Left forelimb (tissue), 1 donor: ENCODE measurements around the gene WNT8A.
A peak's percentile ranks its signal among the peaks of the same experiment; 100 is the strongest.

Source experiments
- DNase-seq: peaks from one replicate; pipeline ENCODE4 v3.0.0-alpha.2; 2018; ENCODE audit warnings: low spot score

WNT8A gene

DNA sequence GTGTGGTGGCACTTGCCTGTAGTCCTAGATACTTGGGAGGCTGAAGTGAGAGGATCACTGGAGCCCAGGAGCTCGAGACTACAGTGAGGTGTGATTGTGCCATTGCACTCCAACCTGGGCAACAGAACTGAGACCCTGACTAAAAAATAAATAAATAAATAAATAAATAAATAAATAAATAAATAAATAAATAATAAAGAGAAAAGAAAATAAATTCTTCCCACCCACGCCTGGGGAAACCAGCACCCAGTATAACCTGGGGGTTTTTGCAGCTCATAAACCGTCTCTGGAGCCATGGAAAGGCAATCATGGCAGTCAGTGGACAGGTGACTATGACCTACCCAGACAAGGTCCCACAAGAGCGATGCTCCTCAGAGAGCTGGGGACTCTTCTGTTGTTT is 7.9 kb downstream of the WNT8A start:
- no peak for DNase-seq

DNA sequence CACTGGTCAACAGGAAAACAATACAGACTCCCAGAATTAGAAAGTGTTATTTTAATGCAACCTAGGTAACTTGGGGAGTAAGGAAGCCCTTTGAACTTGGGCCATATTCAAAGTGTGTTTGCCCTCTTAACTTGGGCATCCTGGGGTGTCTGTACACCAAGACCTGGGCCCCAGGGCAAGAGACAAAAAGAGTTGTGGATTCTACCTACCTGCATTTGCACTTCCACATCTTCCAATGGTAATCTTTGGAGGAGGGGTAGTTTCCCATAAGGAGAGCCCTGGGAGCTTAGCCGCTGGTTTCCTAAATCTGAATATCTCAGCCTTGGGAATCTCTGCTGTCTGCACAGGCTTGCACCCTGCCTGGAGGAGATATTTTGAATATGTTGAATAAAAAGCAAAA is 8.5 kb downstream of the WNT8A start:
- no peak for DNase-seq

- DNase-seq = no peak
These were observed 9.2 kb downstream of the WNT8A start for GRCh38 chr5:138093036-138093435.

DNA sequence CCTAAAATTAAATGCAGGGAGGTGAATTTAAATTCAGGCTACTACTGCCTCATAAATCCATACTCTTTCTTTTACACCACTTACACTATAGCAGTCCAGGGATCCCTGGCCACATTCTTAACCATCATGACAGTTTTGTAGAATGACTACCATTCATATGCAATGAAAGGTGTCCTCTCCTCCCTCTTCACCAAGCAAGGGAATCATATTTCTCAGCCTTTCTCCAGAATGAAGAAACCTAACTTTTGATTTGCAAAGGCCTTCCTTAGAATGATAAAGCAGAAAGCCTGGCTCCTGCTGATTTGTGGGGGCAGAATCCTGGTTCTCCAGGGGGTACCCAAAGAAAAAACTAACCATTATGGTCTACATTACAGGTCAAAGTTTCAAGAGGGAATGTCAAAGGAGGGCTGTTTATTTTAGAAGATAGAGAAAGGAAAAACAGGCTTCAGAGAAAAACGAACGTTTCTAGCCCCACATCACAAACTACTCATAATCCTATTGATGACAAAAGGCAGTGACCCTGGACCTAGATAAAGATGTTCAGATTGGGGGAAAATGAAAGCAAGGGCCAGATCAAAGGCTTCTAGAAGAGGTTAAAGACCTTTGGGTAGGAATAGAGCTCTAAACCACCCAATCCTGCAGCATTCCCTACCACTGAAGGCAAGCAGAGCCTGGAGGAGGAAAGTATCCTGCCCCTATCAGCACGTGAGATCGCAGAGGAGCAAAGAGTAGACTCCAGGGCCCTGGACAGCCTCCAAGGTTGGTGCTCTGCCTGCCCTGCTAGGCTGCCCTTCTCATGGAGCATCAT is 11.5 kb downstream of the WNT8A start:
- DNase-seq = no peak

DNA sequence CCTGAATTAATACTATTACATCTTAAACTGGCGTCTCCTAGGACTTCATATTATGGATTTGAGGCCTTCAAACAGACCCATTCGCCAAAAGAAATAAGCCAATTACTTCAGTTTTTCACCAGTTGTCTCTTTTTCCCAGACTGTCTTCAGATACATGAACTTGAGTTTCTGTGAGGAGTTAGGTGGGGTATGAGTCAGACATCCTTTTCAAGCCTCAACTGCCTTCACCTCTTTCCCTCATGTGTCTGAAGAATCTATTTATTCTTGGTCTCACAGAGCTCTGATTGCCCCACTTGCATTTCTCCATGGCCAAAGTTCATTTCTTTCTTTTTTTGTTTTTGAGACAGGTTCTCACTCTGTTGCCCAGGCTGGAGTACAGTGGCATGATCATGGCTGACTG is 12.5 kb downstream of the WNT8A start:
- no peak for DNase-seq

- no peak for DNase-seq
These were observed 13.4 kb downstream of the WNT8A start for GRCh38 chr5:138096997-138097828.

DNA sequence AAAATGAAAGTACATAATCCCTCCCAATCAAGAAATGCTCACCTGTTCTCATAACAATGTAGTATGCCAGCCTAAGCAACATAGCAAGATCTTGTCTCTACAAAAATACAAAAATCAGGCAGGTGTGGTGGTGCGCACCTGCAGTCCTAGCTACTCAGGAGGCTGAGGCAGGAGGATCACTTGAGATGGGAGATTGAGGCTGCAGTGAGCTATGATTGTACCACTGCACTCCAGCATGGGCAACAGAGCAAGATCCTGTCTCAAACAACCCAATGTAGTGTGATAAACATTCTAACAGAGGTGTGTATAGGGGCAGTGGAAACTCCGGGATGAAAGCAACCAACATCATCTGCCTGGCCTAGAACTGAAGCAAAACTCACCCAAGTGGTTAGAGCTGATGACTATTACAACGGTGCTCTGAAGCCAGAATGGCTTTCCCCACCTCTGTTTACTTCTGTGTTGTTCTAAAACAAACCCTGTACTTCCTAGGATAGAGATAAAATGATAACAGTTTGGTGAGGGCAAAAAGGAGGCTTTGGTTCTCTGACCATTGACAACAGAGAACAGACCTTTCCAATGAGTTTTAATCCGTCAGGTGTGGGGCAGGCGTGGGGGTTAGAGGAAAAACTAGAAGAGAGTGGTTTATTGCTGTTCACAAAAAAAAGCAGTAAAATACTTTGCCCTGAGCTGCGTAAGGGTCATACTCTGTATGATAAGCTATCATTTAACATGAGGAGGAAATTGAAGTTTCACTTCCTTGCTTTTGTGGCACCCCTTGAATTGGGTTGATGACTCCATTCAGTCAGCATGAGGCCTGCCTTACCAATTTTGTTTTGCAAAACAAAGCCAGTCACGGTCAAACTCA is 18.9 kb downstream of the WNT8A start:
- DNase-seq = no peak

DNA sequence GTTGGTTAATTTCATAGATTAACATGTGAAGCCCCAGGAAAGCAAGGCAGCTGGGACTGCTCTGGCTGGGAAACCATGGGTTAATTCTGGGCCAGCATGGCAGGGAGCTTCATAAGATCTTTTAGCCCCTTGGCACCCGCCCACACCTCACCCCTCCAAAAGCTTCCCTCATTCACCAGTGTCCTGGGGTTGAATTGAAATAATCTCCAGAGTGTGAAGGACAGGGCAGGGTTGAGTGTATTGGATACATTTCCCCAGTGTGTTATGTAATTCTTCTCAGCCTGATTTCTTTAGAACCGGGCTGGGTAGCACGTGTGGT is 19.4 kb downstream of the WNT8A start:
- no peak for DNase-seq

DNA sequence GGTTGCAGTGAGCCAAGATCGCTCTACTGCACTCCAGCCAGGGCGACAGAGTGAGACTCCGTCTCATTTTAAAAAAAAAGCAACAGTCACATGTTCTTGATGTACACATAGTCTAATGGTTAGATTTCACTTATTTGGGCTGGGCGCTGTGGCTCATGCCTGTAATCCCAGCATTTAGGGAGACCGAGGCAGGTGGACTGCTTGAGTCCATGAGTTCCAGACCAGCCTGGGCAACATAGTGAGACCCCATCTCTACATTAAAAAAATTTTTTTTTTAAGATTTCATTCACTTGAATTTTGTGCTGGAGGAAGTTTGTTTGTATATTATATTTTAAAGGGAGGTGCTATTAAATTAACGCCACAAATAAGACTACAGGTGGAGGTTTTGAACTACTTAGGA is 21.9 kb downstream of the WNT8A start:
- DNase-seq = no peak

GRCh38 chr5:138107213-138107612 is 23.4 kb downstream of the WNT8A start:
- DNase-seq = no peak

- DNase-seq = no peak
These were observed 25.8 kb downstream of the WNT8A start for GRCh38 chr5:138109463-138110265.

DNA sequence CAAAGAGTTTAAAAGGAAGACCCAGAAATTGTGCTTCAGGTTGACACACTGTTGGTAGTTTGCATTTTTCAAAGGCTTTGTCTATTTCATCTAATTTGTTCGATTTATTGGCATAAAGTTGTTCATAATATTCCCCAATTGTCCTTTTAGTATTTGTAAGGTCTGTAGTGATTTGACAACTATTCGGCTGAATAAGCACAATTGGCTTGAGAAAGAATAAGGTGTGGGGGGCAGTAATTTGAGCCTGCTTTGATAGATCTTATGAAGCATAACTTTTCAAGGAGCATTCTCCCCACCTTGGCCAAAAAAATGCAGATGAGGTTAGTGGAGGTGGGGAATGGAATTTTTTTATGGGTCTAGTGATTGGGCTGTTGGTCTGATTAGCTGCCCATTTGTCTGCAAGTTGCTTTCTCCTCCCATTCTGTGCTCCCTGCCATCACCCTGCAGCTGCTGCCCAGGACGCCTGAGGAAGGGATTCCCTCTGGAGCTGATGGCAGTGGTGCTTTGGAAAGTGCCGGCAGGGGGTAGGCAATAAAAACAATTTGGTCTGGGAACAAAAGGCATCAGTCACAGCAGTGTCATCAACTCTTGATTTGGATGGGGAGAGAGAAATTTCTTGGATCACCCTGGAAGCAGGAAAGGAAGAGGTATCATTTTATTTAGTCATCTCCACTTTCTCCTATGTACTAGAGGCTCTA is 26.6 kb downstream of the WNT8A start:
- DNase-seq = no peak

DNA sequence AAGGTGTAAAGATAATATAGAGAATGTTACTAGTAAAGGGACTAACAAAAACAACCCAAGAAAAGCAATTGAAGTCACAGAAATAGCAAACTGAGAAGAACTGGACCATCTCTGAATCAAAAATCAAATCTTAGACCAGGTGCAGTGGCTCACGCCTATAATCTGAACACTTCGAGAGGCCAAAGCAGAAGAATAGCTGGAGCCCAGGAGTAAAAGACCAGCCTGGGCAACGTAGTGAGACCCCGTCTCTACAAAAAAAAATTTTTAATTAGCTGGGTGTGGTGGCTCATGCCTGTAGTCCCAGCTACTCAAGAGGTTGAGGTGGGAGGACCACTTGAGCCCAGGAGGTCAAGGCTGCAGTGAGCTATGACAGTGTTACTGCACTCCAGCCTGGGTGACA is 27.3 kb downstream of the WNT8A start:
- DNase-seq = no peak

GRCh38 chr5:138111937-138112336 is 28.1 kb downstream of the WNT8A start:
- no peak for DNase-seq

GRCh38 chr5:138115254-138115653 is 31.4 kb downstream of the WNT8A start:
- no peak for DNase-seq

DNA sequence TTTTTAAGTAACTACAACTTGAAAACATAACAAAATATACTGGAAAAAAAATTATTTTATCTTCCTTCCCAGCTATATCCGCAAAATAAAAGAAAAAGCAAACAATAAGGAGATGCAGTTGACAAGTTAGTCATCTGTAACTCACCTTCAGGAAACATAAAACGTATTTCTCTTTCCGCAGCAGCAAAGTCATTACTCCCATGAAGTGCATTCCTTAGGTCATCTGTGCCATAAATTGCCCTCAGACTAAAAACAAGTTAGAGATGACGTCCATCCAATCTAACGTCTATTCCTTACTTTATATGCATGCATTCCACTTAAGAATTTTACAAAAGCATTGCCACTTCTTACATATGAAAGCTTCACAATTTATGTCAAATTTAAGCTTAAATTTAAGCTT is 44.5 kb downstream of the WNT8A start:
- DNase-seq = no peak

GRCh38 chr5:138129347-138129746 is 45.5 kb downstream of the WNT8A start:
- DNase-seq = no peak

DNA sequence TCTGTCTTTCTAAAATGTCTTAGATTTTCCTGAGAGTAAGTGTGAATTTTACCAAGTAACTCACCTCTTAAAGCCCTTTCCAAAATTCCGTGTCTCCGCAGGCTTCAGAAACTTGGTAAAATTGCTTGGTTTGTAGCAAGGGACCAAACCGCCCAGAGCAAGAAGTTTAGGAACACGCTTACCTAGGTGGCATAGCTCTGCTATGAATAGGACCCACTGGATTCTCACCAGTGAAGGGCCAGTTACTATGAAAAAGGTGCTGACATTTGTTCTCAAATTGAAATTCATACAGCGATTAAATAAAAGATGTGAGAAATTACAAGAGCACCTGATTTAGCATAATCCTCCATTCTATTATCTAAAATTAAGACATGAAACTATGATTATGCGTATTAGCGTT is 48.7 kb downstream of the WNT8A start:
- DNase-seq = no peak

DNA sequence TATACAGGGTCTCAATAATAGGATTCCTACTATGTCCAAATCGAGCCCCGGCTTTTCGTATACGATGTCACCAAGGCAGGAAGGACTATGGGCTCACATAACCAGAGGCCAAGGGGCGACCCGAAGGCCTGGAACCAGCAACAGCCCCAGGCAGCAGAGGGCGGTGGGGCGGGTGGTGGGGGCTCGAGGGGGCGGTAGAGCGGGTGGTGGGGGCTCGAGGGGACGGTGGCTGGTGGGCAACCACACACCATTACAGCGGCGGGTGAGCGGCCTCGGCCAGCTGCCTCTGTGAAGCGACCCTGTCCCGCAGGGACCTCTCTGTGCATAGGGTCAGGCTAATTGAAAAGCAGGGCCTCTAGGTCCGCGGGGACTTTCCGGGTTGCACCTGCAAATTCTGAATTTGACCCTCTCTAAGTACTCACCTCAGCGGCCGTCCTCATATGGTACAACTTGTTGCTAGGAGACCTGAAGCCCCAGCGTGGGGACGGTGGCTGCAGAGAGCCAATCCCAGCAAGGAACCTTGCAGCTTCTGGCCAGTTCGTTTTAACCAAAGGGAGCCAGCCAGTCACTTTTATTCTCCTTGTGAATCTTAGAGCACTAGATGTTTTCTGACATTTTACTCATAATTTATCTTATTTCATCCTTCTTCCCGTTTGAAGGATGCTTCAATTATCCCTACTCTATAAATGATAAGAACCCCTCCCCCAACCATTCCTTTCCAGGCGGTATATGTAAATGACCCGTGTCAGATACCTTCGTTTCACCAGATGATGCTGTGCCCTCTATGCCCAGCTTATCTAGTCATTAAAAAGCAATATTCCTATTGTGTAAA is 55.3 kb downstream of the WNT8A start, which contains the start of gene NME5:
NME5 (minus strand) TSS at position 480 of the 832 bp plus-strand sequence. CDS start 648 bp downstream, outside the sequence.
- peak; percentile 70 for DNase-seq

DNA sequence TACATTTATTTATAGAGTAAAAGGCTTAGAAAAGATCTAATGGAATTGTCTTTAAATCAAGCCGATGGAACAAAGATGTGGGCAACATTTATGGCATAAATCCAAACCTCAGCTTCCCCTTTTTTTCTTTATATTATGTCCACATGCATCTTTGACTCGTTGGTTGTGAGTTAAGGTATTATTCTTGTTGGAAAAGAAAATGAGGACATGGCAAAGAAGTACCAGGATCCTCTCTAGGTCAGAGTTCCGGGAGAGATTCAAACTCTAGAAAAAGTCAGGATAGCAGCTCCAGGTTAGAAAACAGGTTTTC is 55.9 kb downstream of the WNT8A start:
- no peak for DNase-seq
